SK-N-SH treated with all-trans-retinoic acid at 6 μM for 48 hours (cell line): ENCODE data around the gene TBXA2R.

ENCODE experiments used
- ATAC-seq: fragments of 200-7000 bp; cut with Tn5 transposase; 3 replicates; pipeline ENCODE4 v1.9.1; 2020; ENCODE audit warnings: mild to moderate bottlenecking, moderate library complexity
- ARNTL ChIP-seq: fragments of 450-650 bp; formaldehyde crosslinking; IDR thresholded peaks from 2 replicates; pipeline ENCODE4 v1.5.0; 2020; ENCODE audit warnings: low read depth, mild to moderate bottlenecking, moderate library complexity, borderline replicate concordance
- CREB5 ChIP-seq: fragments of 250-450 bp; sonication (Bioruptor Pico); IDR thresholded peaks from 2 replicates; pipeline ENCODE4 v1.5.1; 2020; ENCODE audit warnings: low read depth, mild to moderate bottlenecking, moderate library complexity
- CSDC2 ChIP-seq: fragments of 250-450 bp; sonication (Bioruptor Pico); IDR thresholded peaks from 2 replicates; pipeline ENCODE4 v1.5.0; 2020; ENCODE audit warnings: mild to moderate bottlenecking, moderate library complexity
- CSRNP3 ChIP-seq: fragments of 250-450 bp; sonication (Bioruptor Pico); IDR thresholded peaks from 2 replicates; pipeline ENCODE4 v1.5.1; 2021; ENCODE audit warnings: mild to moderate bottlenecking, moderate library complexity
- ESRRG ChIP-seq: fragments of 250-450 bp; sonication (Bioruptor Pico); IDR thresholded peaks from 2 replicates; pipeline ENCODE4 v1.6.1; 2021; ENCODE audit warnings: mild to moderate bottlenecking
- ISL1 ChIP-seq: fragments of 250-450 bp; sonication (Bioruptor Pico); IDR thresholded peaks from 2 replicates; pipeline ENCODE4 v2.1.2; 2022; ENCODE audit warnings: mild to moderate bottlenecking, moderate library complexity
- OSR1 ChIP-seq: fragments of 250-450 bp; sonication (Bioruptor Pico); IDR thresholded peaks from 2 replicates; pipeline ENCODE4 v1.8.0; 2022; ENCODE audit warnings: moderate library complexity, mild to moderate bottlenecking, inconsistent platforms
- PPARA ChIP-seq: fragments of 250-450 bp; sonication (Bioruptor Pico); IDR thresholded peaks from 2 replicates; pipeline ENCODE4 v1.5.0; 2020; ENCODE audit warnings: mild to moderate bottlenecking, borderline replicate concordance
- RARB ChIP-seq: fragments of 250-450 bp; sonication (Bioruptor Pico); IDR thresholded peaks from 2 replicates; pipeline ENCODE4 v1.8.0; 2021; ENCODE audit warnings: mild to moderate bottlenecking, moderate library complexity
- SNAI2 ChIP-seq: fragments of 250-450 bp; sonication (Bioruptor Pico); IDR thresholded peaks from 2 replicates; pipeline ENCODE4 v1.5.0; 2020; ENCODE audit warnings: mild to moderate bottlenecking, moderate library complexity
- TCF4 ChIP-seq: fragments of 250-450 bp; sonication (Bioruptor Pico); IDR thresholded peaks from 2 replicates; pipeline ENCODE4 v1.8.0; 2021; ENCODE audit warnings: mild to moderate bottlenecking, moderate library complexity, borderline replicate concordance
- TOX ChIP-seq: fragments of 250-450 bp; sonication (Bioruptor Pico); IDR thresholded peaks from 2 replicates; pipeline ENCODE4 v1.8.0; 2021; ENCODE audit warnings: mild to moderate bottlenecking, moderate library complexity, borderline replicate concordance
- TSHZ2 ChIP-seq: fragments of 250-450 bp; sonication (Bioruptor Pico); IDR thresholded peaks from 2 replicates; pipeline ENCODE4 v1.5.0; 2020; ENCODE audit warnings: mild to moderate bottlenecking, moderate library complexity
- ZC3H10 ChIP-seq: fragments of 250-450 bp; sonication (Bioruptor Pico); IDR thresholded peaks from 2 replicates; pipeline ENCODE4 v1.5.1; 2021; ENCODE audit warnings: mild to moderate bottlenecking, moderate library complexity
- ZFP30 ChIP-seq: fragments of 450-650 bp; formaldehyde crosslinking; IDR thresholded peaks from 2 replicates; pipeline ENCODE4 v1.5.0; 2022; ENCODE audit warnings: mild to moderate bottlenecking, moderate library complexity
- TF ChIP-seq, protein P1 (sequence below): fragments of 250-450 bp; sonication (Bioruptor Pico); IDR thresholded peaks from 2 replicates; pipeline ENCODE4 v1.8.0; 2020; ENCODE audit warnings: mild to moderate bottlenecking, moderate library complexity, borderline replicate concordance

The TBXA2R gene

DNA sequence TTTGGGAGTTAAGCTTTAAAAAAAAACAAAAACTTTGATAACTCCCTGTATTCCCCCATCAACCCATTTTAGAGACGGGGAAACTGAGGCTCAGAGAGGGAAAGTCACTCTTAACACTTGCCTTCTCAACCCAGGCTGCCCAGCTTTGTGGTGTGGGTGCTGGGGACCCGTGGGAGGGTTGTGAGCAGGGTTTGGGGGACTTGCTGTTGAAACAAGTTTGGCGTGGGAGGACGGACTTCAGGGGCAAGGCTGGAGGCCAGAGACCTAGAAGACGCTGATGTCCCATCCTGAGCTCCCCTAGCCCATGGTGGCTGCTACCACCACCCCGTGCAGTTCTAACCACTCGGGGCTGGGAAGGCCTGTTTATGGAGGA, 20.7 kb upstream of the TBXA2R start:
- TF ChIP-seq TSHZ2 (CRISPR knock-in tag), result no peak
- TF ChIP-seq CREB5, result 0 out of 2 replicates have a peak, but pooled peaks have one; percentile 14
- TF ChIP-seq ARNTL (CRISPR knock-in tag), result no peak
- TF ChIP-seq CSDC2 (CRISPR knock-in tag), result no peak
- no peak for ATAC-seq

DNA sequence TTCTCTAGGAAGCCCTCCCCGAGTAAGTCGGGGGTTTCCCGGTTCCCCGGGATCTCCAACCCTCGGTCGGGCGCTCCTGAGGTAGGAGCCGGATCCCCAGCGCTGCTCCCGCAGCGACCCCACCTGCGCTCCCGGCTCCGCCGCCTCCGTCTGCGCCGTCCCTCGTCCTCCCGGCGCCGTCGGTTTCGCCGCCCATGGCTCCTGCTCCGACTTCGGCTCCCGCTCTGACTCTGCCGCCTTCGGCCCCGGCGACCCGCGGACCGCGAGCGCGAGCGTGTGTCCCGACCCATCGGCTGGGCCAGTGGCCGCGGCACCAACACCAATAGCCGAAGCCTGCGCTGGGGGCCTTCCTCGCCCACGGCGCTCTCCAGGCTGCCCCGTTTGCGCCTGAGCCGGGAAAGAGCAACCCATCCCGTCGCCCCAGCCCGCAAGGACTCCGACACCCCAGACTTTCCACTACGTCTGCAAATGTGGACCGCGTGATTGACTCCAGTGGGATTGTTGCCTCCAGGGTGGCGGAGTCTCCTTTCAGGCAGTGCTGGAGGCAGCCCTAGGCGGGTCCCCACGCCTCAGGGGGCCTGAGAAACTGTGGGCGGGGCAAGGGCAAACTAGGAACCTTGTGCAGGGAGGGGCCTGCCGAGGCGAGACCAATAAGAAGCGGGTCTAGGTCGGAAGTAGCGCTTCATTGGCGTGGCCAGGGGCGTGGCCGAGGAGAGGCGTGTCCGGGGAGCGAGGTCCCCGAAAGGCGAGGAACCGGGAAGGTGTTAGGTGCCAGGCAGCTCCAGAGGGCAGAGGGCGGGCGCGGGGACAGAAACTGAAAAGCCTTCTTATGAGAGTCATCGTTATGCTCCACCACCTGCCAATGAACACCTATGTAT, 20.0 kb upstream of the TBXA2R start, which contains the start of gene CACTIN:
CACTIN (minus strand) TSS at position 318 of the 878 bp plus-strand sequence; CDS start at position 290, 28 bp downstream.
- peak; percentile 97 for ATAC-seq

GRCh38 chr19:3625996-3626472, 19.4 kb upstream of the TBXA2R start:
- TF ChIP-seq CREB5 (no peak), TCF4 (no peak), PPARA (CRISPR knock-in tag) (no peak), OSR1 (no peak), ZFP30 (CRISPR knock-in tag) (no peak), ISL1 (CRISPR knock-in tag) (no peak), ZC3H10 (CRISPR knock-in tag) (no peak), TSHZ2 (CRISPR knock-in tag) (no peak), SNAI2 (CRISPR knock-in tag) (no peak), ARNTL (CRISPR knock-in tag) (no peak), RARB (no peak), ESRRG (CRISPR knock-in tag) (no peak)
- TF ChIP-seq, protein P1, sequence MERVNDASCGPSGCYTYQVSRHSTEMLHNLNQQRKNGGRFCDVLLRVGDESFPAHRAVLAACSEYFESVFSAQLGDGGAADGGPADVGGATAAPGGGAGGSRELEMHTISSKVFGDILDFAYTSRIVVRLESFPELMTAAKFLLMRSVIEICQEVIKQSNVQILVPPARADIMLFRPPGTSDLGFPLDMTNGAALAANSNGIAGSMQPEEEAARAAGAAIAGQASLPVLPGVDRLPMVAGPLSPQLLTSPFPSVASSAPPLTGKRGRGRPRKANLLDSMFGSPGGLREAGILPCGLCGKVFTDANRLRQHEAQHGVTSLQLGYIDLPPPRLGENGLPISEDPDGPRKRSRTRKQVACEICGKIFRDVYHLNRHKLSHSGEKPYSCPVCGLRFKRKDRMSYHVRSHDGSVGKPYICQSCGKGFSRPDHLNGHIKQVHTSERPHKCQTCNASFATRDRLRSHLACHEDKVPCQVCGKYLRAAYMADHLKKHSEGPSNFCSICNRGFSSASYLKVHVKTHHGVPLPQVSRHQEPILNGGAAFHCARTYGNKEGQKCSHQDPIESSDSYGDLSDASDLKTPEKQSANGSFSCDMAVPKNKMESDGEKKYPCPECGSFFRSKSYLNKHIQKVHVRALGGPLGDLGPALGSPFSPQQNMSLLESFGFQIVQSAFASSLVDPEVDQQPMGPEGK (CRISPR knock-in tag), result no peak
- ATAC-seq, result peak; percentile 22

More for the DNA sequence above, 20.0 kb upstream of the TBXA2R start, which contains the start of gene CACTIN:
- TF ChIP-seq TOX (CRISPR knock-in tag), result no peak
- TF ChIP-seq CSRNP3 (CRISPR knock-in tag), result 0 out of 2 replicates have a peak, but pooled peaks have one; percentile 41
- no peak for TF ChIP-seq RARB
- TF ChIP-seq ZFP30 (CRISPR knock-in tag), result 0 out of 2 replicates have a peak, but pooled peaks have one; percentile 5
